DND-41 (cell line): ENCODE data around the gene FAAP24.
"Not testable (repeated sequence)": the region's sequence is repeated elsewhere in the genome, so short reads cannot be mapped to it uniquely, and the experiment has no call there.

ENCODE experiments used
- ATAC-seq: fragments of 200-7000 bp; cut with Tn5 transposase; 3 replicates; pipeline ENCODE4 v1.9.1; 2021; ENCODE audit warnings: low read depth; ENCODE audit not compliant: insufficient read depth
- DNase-seq: peaks from one replicate; pipeline ENCODE4 v3.0.0-alpha.2; 2020
- H2AFZ ChIP-seq: 2 replicates; pipeline ENCODE4 v1.6.0; 2012; ENCODE audit warnings: low read depth, low read length
- H3K27ac ChIP-seq: 2 replicates; pipeline ENCODE4 v1.5.1; 2012; ENCODE audit warnings: low read length, inconsistent platforms
- H3K27me3 ChIP-seq: fragments of 200-600 bp; sonication (generic); 2 replicates; pipeline ENCODE4 v1.6.0; 2012; ENCODE audit warnings: low read length, mild to moderate bottlenecking, inconsistent platforms; ENCODE audit not compliant: insufficient read depth, poor library complexity
- H3K36me3 ChIP-seq: 2 replicates; pipeline ENCODE4 v1.5.1; 2012; ENCODE audit warnings: low read length, inconsistent platforms; ENCODE audit not compliant: insufficient read depth
- H3K4me1 ChIP-seq: 2 replicates; pipeline ENCODE4 v1.5.1; 2012; ENCODE audit warnings: mild to moderate bottlenecking, low read length; ENCODE audit not compliant: insufficient read depth
- H3K4me2 ChIP-seq: 2 replicates; pipeline ENCODE4 v1.6.0; 2012; ENCODE audit warnings: mild to moderate bottlenecking, moderate library complexity, low read length, inconsistent platforms; ENCODE audit not compliant: insufficient read depth
- H3K4me3 ChIP-seq, 2 experiments: fragments of 200-600 bp in 1 of 2; shearing (Covaris generic) in 1 of 2; 2 replicates each; pipeline ENCODE4 v1.5.1; 2012 to 2016; ENCODE audit warnings: inconsistent platforms in 2 of 2, low read length in 2 of 2, mild to moderate bottlenecking in 2 of 2, low read depth in 1 of 2, moderate library complexity in 1 of 2
- H3K79me2 ChIP-seq: 2 replicates; pipeline ENCODE4 v1.6.0; 2012; ENCODE audit warnings: low read length, inconsistent platforms; ENCODE audit not compliant: insufficient read depth
- H3K9ac ChIP-seq: 2 replicates; pipeline ENCODE4 v1.6.0; 2012; ENCODE audit warnings: low read depth, mild to moderate bottlenecking, inconsistent platforms, low read length, moderate library complexity
- H3K9me3 ChIP-seq: 2 replicates; pipeline ENCODE4 v1.5.1; 2012; ENCODE audit warnings: low read length, moderate library complexity, mild to moderate bottlenecking, inconsistent platforms; ENCODE audit not compliant: insufficient read depth, severe bottlenecking
- H4K20me1 ChIP-seq: 2 replicates; pipeline ENCODE4 v1.6.0; 2012; ENCODE audit warnings: low read length; ENCODE audit not compliant: insufficient read depth
- EZH2 ChIP-seq: IDR thresholded peaks from 3 replicates; pipeline ENCODE4 v1.6.1; 2012; ENCODE audit warnings: borderline replicate concordance, low read depth, mild to moderate bottlenecking, moderate library complexity, low read length, inconsistent platforms; ENCODE audit not compliant: severe bottlenecking
- TF ChIP-seq, protein P1 (sequence below): IDR thresholded peaks from 2 replicates; pipeline ENCODE4 v1.5.1; 2012; ENCODE audit warnings: borderline replicate concordance, low read length, moderate library complexity, mild to moderate bottlenecking; ENCODE audit not compliant: poor library complexity, severe bottlenecking; ENCODE audit errors: extremely low read depth

The FAAP24 gene

DNA sequence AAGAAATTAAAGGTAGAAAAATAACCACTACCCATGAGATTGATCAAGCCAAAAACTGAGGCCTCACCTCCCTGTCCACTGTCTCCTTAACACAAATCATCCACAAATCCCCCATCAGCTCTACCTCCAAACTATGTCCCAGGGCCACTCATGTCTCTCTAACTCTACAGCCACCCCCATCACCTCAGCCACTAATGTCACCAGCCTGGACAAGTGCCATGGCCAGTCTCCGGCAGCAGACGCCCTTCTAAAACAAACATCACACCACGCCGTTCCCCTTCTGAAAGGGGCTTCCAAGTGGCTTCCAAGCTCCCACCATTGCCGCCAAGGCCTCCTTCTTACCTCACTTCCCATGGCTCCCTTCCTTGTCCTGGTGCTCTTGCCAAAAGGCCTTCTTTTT is 16.2 kb downstream of the FAAP24 start:
- not testable (repeated sequence) for H3K4me1 ChIP-seq, H3K4me2 ChIP-seq, H3K36me3 ChIP-seq, H4K20me1 ChIP-seq, H3K27me3 ChIP-seq, H2AFZ ChIP-seq, H3K4me3 ChIP-seq, H3K9ac ChIP-seq, DNase-seq, H3K79me2 ChIP-seq, ATAC-seq, H3K27ac ChIP-seq, H3K9me3 ChIP-seq

DNA sequence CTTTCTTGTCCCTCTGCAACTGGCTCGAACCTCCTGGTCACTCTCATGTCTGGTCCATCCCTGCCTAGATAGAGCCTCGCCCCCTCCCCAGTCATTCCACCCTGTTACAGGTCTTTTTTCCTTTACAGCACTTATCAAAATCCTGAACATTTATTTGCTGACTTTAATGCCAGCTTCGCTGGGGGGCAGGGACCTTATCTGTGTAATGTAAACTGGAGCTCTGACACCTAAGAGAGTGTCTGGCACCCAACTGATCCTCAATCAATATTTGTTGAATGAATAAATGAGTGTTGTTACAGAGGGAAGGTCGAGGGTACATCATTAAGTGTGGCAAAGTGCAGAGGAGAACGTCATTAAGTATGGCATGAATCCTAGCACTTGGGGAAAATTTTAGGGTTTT is 16.7 kb downstream of the FAAP24 start:
- H3K79me2 ChIP-seq = no peaks in the 10 kb centered on the region
- DNase-seq = no peak
- TF ChIP-seq, protein P1, sequence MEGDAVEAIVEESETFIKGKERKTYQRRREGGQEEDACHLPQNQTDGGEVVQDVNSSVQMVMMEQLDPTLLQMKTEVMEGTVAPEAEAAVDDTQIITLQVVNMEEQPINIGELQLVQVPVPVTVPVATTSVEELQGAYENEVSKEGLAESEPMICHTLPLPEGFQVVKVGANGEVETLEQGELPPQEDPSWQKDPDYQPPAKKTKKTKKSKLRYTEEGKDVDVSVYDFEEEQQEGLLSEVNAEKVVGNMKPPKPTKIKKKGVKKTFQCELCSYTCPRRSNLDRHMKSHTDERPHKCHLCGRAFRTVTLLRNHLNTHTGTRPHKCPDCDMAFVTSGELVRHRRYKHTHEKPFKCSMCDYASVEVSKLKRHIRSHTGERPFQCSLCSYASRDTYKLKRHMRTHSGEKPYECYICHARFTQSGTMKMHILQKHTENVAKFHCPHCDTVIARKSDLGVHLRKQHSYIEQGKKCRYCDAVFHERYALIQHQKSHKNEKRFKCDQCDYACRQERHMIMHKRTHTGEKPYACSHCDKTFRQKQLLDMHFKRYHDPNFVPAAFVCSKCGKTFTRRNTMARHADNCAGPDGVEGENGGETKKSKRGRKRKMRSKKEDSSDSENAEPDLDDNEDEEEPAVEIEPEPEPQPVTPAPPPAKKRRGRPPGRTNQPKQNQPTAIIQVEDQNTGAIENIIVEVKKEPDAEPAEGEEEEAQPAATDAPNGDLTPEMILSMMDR = no peak
- TF ChIP-seq EZH2 = no peak
- H3K9ac ChIP-seq = no peak overlapping the region
- no peaks in the 10 kb centered on the region for H3K36me3 ChIP-seq
- H3K4me2 ChIP-seq = no peak overlapping the region
- H3K9me3 ChIP-seq = no peaks in the 10 kb centered on the region
- H3K4me3 ChIP-seq = no peak overlapping the region
- ATAC-seq = no peak
- H2AFZ ChIP-seq = no peak overlapping the region
- no peaks in the 10 kb centered on the region for H4K20me1 ChIP-seq
- no peak overlapping the region for H3K27ac ChIP-seq
- H3K4me1 ChIP-seq = no peaks in the 10 kb centered on the region
- no peaks in the 10 kb centered on the region for H3K27me3 ChIP-seq

DNA sequence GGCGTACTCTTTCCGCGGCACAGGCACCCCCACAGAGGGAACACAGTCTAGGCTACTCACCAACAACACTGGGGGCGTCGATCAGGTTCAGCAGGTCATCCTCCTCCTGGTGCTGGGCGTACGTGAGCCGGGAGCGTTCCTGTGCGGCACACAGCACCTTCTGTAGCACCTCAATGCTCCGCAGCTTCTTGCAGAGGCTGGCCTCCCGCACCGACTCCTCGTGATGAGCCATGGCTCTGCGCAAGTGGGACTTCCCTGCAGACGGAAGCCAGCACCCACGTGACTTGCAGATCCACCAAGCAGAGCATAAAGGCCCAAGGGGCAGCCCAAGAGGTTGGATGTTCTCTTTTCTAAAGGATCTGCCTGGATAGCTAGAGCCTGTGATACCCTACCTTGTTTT is 23.9 kb downstream of the FAAP24 start:
- H4K20me1 ChIP-seq, H3K9ac ChIP-seq, H3K36me3 ChIP-seq, H3K4me3 ChIP-seq, H3K9me3 ChIP-seq, H3K4me2 ChIP-seq, H3K4me1 ChIP-seq, H3K27ac ChIP-seq, H3K79me2 ChIP-seq, ATAC-seq, H2AFZ ChIP-seq, DNase-seq, H3K27me3 ChIP-seq: not testable (repeated sequence)

DNA sequence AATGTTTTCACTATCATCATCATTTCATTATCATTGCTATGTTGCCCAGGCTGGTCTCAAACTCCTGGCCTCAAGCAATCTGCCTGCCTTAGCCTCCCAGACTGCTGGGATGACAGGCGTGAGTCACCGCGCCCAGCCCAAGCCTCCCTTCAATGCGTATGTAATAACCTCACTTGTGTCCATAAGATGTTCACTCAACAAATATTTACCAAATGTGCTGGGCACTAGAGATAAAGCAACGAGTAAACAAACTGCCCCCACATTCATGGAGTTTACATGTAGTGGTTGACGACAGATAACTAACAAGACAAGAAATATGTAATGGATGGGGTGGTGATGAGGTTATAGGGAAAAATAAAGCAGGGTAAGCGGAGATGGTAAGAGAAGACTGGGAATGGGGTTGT is 25.0 kb downstream of the FAAP24 start:
- not testable (repeated sequence) for H4K20me1 ChIP-seq, H3K27me3 ChIP-seq, H3K4me3 ChIP-seq, H3K9ac ChIP-seq, H3K36me3 ChIP-seq, H3K4me1 ChIP-seq, H2AFZ ChIP-seq, H3K79me2 ChIP-seq, H3K9me3 ChIP-seq, H3K4me2 ChIP-seq, DNase-seq, H3K27ac ChIP-seq, ATAC-seq

DNA sequence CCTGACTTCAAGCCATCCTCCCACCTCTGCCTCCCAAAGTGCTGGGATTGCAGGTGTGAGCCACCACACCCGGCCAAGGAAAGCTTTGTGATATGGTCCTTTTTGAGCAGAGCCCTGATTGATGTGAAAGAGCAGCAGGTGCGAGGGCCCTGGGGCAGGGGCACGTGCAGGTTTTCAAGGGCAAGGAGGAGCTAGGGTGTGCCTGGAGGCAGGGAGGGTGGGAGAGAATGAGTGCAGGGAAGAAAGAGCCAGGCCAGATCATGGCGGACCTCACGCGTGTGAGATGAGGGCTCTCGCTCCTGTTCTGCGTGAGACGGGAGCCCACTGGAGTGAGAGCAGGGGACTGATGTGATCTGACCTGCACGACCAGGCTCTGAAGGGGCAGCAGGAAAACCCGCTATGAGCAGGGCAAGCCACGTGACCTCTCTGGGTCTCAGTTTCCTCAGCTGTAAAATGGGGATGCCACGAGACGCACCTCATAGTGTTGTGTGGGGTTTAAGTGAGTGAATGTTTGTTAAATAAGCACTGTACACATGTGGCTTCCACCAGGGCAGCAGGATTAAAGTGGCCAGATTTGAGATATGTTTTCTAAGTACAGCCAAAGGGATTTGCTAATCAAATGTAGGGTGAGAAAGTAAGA is 25.8 kb downstream of the FAAP24 start:
- no peak for ATAC-seq
- no peaks in the 10 kb centered on the region for H3K9me3 ChIP-seq
- TF ChIP-seq, protein P1 = no peak
- no peak for TF ChIP-seq EZH2

More for the DNA sequence above, 25.8 kb downstream of the FAAP24 start:
- Histone ChIP-seq H3K27ac (no peak overlapping the region), H3K9ac (no peak overlapping the region), H3K27me3 (no peaks in the 10 kb centered on the region), H3K36me3 (no peaks in the 10 kb centered on the region), H3K79me2 (no peaks in the 10 kb centered on the region), H3K4me3 (no peak overlapping the region), H2AFZ (no peak overlapping the region), H3K4me1 (no peaks in the 10 kb centered on the region), H3K4me2 (no peak overlapping the region), H4K20me1 (no peaks in the 10 kb centered on the region)
- no peak for DNase-seq
